Measurements from ENCODE around the gene MORF4L1.
"Not testable (repeated sequence)": the region's sequence is repeated elsewhere in the genome, so short reads cannot be mapped to it uniquely, and the experiment has no call there.

MORF4L1 gene

GRCh38 chr15:78854833-78855372 lies 17.8 kb upstream of the MORF4L1 start:
- intact Hi-C loops (cut with DNase I) = loop anchor here (5.0 to 10.0 kb wide), 2 partner anchors 43 to 100 kb away; partner anchors contain the start of gene ADAMTS7

DNA sequence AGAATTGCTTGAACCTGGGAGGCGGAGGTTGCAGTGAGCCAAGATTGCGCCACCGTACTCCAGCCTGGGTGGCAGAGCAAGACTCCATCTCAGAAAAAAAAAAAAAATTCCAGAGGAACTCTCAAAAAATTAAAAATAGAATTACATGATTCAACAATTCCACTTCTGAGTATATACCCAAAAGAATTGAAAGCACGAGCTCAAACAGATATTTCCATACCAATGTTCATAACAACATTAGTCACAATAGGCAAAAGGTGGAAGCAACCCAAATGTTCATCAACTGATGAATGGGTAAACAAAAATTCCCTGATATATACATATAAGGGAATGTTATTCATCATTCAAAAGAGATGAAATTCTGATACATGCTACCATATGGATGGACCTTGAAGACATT lies 16.9 kb upstream of the MORF4L1 start:
- intact Hi-C loops (cut with DNase I) = loop anchor here (10.0 kb wide), 1 partner anchor 101 kb away; no protein-coding TSS in a partner anchor
- DNase-seq = no peak

More at GRCh38 chr15:78854833-78855372, 17.8 kb upstream of the MORF4L1 start:
- DNase-seq = no peak

DNA sequence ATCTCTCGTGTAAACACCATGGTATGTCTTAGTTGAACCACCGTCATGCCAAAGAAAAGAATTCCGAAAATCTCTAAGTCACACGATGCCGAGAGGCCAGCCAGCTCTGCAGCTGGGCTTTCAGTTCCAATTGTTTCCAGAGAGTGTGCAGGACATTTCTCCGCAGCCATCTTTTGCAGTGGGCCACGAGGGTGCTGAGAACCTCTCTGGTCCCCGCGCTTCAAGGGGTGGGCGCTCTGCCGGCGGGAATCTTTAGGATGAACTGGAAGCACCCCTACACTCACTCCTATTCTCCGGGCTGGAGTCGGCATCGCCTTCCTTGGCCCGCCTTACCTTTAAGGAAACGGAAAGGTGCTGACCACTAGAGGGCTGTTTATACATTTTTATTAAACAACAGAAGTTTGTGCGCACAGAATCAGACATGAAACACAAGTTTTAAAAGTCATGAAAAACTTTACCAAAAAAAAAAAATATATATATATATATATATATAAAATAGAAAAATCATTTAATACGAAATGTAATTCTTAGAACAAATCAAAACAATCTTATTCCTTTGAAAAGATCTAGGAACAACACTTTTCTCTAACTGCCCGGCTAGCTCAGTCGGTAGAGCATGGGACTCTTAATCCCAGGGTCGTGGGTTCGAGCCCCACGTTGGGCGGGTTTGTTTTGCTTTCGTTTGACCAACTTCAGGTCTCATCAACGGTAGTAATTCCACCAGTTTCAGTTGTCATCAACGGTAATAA lies 12.5 kb upstream of the MORF4L1 start:
- DNase-seq = peak; percentile 48 to 95 (median 62)
- intact Hi-C loops (cut with DNase I) = loop anchor here (10.0 kb wide), 1 partner anchor 105 kb away; no protein-coding TSS in a partner anchor

- intact Hi-C loops (cut with DNase I); DNase-seq: not testable (repeated sequence)
Measured at GRCh38 chr15:78865585-78865984, 7.1 kb upstream of the MORF4L1 start.

- intact Hi-C loops (cut with DNase I); DNase-seq: not testable (repeated sequence)
Measured at GRCh38 chr15:78866031-78866430, 6.7 kb upstream of the MORF4L1 start.

DNA sequence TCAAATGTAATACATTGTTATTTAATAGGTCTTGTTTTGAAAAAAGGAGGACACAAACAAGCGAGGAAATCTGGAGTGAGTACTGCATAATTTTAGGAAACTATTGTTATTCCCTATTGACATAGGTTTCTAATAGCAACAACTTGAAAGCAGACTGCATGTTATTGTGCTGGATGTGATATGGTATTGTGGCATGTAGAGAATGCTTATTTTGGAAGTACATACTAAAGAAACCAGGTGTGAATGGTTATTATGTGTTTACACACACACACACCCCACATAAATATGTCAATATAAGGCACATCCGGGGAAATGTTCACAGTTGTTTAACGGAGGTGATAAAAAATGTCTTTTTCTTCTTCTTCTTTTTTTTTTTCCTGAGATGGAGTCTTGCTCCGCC lies 5.9 kb upstream of the MORF4L1 start:
- intact Hi-C loops (cut with DNase I) = no loop called here
- no peak for DNase-seq

- intact Hi-C loops (cut with DNase I) = no loop called here
- DNase-seq = no peak
Measured at GRCh38 chr15:78868366-78868765, 4.3 kb upstream of the MORF4L1 start.

DNA sequence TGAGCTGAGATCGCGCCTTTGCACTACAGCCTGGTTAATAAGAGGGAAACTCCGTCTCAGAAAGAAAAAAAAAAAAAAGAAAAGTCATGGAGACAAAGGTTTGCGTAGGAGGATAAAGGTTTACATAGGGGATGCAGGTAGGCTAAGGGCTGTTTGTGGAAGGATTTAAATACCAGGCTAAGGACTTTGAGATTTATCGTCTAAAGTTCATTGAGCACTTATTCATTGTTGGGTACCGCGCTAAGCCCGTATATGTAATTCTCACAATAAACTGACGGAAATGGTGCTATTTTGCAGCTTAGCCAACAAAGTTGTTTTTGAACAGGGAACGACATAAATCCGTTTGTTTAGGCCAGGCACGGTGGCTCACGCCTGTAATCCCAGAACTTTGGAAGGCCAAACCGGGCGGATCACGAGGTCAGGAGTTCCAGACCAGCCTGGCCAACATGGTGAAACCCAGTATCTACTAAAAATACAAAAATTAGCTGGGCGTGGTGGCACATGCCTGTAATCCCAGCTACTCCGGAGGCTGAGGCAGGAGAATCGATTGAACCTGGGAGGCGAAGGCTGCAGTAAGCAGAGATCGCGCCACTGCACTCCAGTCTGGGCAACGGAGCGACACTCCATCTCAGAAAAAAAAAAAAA lies 1.1 kb upstream of the MORF4L1 start:
- DNase-seq; intact Hi-C loops (cut with DNase I): not testable (repeated sequence)

- intact Hi-C loops (cut with DNase I) = no loop called here
- DNase-seq = peak; percentile 70 to 96 (median 79)
Measured at GRCh38 chr15:78872972-78873792, 492 bp downstream of the MORF4L1 start.

DNA sequence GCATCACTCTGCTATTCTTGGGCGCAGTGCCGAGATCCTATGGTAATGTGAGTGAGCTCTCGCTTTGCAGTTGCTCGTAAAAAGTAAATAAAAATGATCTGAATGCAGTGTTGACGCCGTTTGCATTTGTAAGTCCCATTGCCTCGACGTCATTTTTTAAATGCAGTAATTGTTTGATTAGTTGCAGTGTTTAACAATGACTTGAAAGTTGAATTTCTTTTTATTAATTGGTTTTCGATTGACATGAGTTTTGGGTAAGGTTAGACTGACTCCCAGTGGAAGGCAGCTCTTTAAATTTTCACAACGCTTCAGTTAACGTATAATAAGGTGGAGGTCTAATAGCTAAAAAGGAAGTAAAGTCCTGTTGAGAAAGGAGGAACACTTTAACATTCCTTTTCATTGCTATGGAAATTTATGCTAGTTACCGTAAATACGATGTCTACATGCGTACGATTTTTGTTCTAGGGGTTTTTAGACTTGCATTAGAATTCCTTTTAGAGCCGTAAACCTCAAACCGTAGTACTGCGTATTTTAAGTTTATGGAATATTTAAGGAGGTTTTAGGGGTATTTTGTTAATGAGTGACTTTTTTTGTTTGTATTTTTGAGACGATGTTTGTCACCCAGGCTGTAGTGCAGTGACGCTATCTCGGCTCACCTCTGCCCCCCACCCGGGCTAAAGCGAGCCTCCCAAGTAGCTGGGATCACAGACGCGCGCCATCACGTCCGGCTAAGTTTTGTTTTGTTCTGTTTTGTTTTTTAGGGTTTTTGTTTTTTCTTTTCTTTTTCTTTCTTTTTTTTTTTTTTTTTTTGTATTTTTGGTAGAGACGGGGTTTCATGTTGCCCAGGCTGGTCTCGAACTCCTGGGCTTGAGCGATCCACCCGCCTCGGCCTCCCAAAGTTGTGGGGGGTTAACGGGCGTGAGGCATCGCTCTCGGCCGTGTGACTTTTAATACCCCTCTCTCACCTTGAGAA lies 1.4 kb downstream of the MORF4L1 start:
- intact Hi-C loops (cut with DNase I) = no loop called here
- DNase-seq = no peak

GRCh38 chr15:78875107-78875914 lies 2.6 kb downstream of the MORF4L1 start:
- no peak for DNase-seq
- intact Hi-C loops (cut with DNase I) = no loop called here

GRCh38 chr15:78876954-78877353 lies 4.3 kb downstream of the MORF4L1 start:
- intact Hi-C loops (cut with DNase I); DNase-seq: not testable (repeated sequence)

- intact Hi-C loops (cut with DNase I) = no loop called here
- no peak for DNase-seq
Measured at GRCh38 chr15:78878356-78878755, 5.7 kb downstream of the MORF4L1 start.

DNA sequence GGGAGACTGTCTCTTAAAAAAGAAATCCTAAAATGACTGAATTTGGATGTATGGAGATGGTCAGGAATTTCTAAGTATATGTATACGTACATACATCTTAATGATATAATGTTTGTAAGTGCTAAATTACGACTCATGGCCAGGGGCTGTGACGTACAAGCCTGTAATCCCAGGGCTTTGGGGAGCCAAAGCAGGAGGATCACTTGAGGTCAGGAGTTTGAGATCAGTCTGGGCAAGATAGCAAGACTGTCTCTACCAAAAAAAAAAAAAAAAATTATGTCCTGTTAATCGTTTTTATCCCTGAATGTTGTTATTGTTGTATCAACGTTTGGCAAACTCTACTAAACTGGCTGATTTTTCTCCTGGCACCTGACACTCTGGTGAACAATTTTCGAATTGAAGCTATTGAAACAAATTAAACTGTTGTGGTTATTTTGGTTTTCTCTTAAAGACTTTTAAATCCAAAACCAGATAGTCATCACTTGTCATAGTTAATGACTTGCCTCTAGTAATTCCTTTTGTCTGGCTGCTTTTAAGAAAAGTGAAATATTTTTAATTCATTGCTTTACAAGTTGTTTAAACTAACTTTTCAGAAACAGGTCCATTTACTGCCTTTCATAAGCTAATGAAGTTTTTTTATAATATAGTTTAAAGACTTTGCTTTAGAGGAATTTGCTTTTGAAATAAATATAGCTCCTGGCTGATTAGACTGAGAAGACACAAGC lies 7.0 kb downstream of the MORF4L1 start:
- no peak for DNase-seq
- intact Hi-C loops (cut with DNase I) = no loop called here

DNA sequence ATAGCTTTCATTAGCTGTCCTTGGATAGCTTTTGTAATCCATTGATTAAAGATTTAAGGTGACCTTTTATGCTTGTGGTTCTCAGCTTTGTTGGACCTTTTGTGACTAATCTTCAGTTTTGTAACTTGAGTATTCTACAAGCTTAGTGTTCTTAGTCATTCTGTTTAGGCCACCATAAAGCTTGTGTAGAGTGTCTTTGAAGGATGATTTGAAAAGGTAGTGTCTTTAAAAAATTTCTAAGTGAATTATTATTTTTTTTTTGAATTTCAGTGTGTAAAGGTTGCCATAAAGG lies 7.5 kb downstream of the MORF4L1 start:
- DNase-seq = no peak
- intact Hi-C loops (cut with DNase I) = no loop called here

GRCh38 chr15:78880813-78881212 lies 8.1 kb downstream of the MORF4L1 start:
- intact Hi-C loops (cut with DNase I) = no loop called here
- no peak for DNase-seq

DNA sequence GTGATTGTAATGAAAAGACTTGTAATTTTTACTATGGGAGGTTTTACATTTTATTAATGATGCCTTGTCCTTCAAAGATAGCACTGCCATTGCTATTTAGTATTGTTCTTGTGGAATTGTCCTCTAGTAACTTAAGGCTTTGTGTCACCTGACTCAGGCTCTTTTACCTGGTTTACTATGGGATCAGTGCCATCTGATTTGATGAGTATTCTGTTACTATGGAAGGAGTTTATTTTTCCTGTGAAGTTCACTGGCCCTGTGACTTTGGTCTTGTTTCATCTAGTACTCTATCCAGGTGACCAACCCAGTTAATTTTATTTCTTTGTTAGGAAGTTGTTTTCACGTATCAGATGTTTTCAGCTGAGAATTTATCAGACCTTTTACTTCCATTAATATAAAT lies 9.0 kb downstream of the MORF4L1 start:
- intact Hi-C loops (cut with DNase I) = no loop called here
- DNase-seq = no peak

DNA sequence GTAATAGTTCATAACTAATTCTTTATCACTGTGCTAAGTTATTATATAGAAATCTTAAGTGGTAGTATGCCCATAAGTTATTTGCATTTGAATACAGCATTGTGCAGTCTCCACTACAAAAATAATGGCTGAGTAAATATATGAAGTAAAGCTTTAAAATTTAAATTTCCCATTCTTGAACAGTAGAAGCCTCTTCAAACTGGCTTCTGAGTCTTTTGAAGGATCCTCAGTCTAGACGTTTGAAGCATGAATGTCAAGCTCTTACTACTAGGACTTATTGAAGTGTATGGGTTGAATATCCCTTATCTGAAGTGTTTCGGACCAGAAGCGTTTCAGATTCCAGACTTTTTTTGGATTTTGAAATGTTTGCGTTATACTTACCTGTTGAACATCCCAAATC lies 16.3 kb downstream of the MORF4L1 start:
- intact Hi-C loops (cut with DNase I) = no loop called here

More for the DNA sequence above, 16.3 kb downstream of the MORF4L1 start:
- DNase-seq = no peak

All from posterior cingulate gyrus (tissue), 11 donors.